ENCODE results near the gene SNRPA. TPM values are rescaled to one million over a fixed set of nuclear protein-coding genes. Genes with fewer than 3 reads are reported as not detected.
A peak's percentile ranks its signal among the peaks of the same experiment; 100 is the strongest.

Gene SNRPA
- total and polyA plus RNA-seq, 2 of the 13 experiments (the other 11 are each of a cell fraction or from before 2014, with no cell fraction given), result 59.6 to 162 TPM

- TF ChIP-seq HNF4G (IDR thresholded peaks at IDR 0.05; ENCODE audit: borderline replicate concordance, low read depth, low read length) (0 out of 2 replicates have a peak, but pooled peaks have one; percentile 1), HNF4G (CRISPR knock-in tag; IDR thresholded peaks at IDR 0.05; ENCODE audit: borderline replicate concordance, low read depth) (no peak), ZFYVE20 (CRISPR knock-in tag; IDR thresholded peaks at IDR 0.05; ENCODE audit: borderline replicate concordance, low read depth) (no peak), ZNF784 (CRISPR knock-in tag; IDR thresholded peaks at IDR 0.05; ENCODE audit: borderline replicate concordance) (no peak), TCF12 (IDR thresholded peaks at IDR 0.05) (no peak), TCF12 (CRISPR knock-in tag; IDR thresholded peaks at IDR 0.05) (no peak), ZNF263 (CRISPR knock-in tag; IDR thresholded peaks at IDR 0.05) (peak; percentile 13; the same call in 1 of the 2 replicates), PHF20 (CRISPR knock-in tag; IDR thresholded peaks at IDR 0.05) (0 out of 2 replicates have a peak, but pooled peaks have one; percentile 18), ZNF264 (CRISPR knock-in tag; IDR thresholded peaks at IDR 0.05) (no peak), ZNF740 (CRISPR knock-in tag; IDR thresholded peaks at IDR 0.05) (no peak), NONO (IDR thresholded peaks at IDR 0.05) (no peak), NONO (CRISPR knock-in tag; conservative IDR thresholded peaks at IDR 0.05) (no peak), NR2F1 (CRISPR knock-in tag; IDR thresholded peaks at IDR 0.05) (no peak), SIN3B (IDR thresholded peaks at IDR 0.05; ENCODE audit: low read length) (no peak), ZNF670 (CRISPR knock-in tag; IDR thresholded peaks at IDR 0.05; ENCODE audit: borderline replicate concordance) (no peak), TFDP1 (CRISPR knock-in tag; IDR thresholded peaks at IDR 0.05; ENCODE audit: borderline replicate concordance) (no peak), KDM1A (CRISPR knock-in tag; IDR thresholded peaks at IDR 0.05) (no peak), POGK (CRISPR knock-in tag; conservative IDR thresholded peaks at IDR 0.05) (peak; percentile 57; the same call in 1 of the 2 replicates), KAT7 (CRISPR knock-in tag; IDR thresholded peaks at IDR 0.05; ENCODE audit: borderline replicate concordance) (no peak; the same call in 1 of the 2 replicates), GZF1 (CRISPR knock-in tag; IDR thresholded peaks at IDR 0.05) (no peak), SNAI1 (CRISPR knock-in tag; IDR thresholded peaks at IDR 0.05; ENCODE audit: borderline replicate concordance) (no peak), CERS6 (CRISPR knock-in tag; IDR thresholded peaks at IDR 0.05) (no peak), KLF9 (CRISPR knock-in tag; IDR thresholded peaks at IDR 0.05; ENCODE audit: low read depth) (no peak), BCL6 (CRISPR knock-in tag; IDR thresholded peaks at IDR 0.05) (no peak), RFXANK (CRISPR knock-in tag; IDR thresholded peaks at IDR 0.05) (no peak), ZMYM3 (CRISPR knock-in tag; IDR thresholded peaks at IDR 0.05) (no peak)
These were observed 48.7 kb downstream of the SNRPA start (continued) for GRCh38 chr19:40799558-40800338.

Data from HepG2 (cell line).